ENCODE results near the gene ITM2B. TPM values are rescaled to one million over a fixed set of nuclear protein-coding genes. Genes with fewer than 3 reads are reported as not detected.
"Not testable (repeated sequence)": the region's sequence is repeated elsewhere in the genome, so short reads cannot be mapped to it uniquely, and the experiment has no call there.

Gene ITM2B
- total RNA-seq, 1 donor from 2014 or later = 403 TPM

- no peak for TF ChIP-seq CTCF (conservative IDR thresholded peaks at IDR 0.05; ENCODE audit: low read depth, low read length)
- no peak for DNase-seq (ENCODE audit: low read depth)
- peak overlapping the region; percentile 94 for H3K4me3 ChIP-seq (ENCODE audit: low read depth, low read length)
Measured at GRCh38 chr13:48235341-48236135, 2.5 kb downstream of the ITM2B start.

GRCh38 chr13:48236528-48237353, 3.7 kb downstream of the ITM2B start:
- no peak for DNase-seq (ENCODE audit: low read depth)
- H3K4me3 ChIP-seq (ENCODE audit: low read depth, low read length) = peak overlapping the region; percentile 94
- no peak for TF ChIP-seq CTCF (conservative IDR thresholded peaks at IDR 0.05; ENCODE audit: low read depth, low read length)

GRCh38 chr13:48239369-48239768, 6.4 kb downstream of the ITM2B start:
- DNase-seq (ENCODE audit: low read depth) = not testable (repeated sequence)

GRCh38 chr13:48241651-48242050, 8.6 kb downstream of the ITM2B start:
- H3K4me3 ChIP-seq (ENCODE audit: low read depth, low read length) = no peak overlapping the region
- no peak for DNase-seq (ENCODE audit: low read depth)
- no peak for TF ChIP-seq CTCF (conservative IDR thresholded peaks at IDR 0.05; ENCODE audit: low read depth, low read length)

More at GRCh38 chr13:48239369-48239768, 6.4 kb downstream of the ITM2B start:
- not testable (repeated sequence) for H3K4me3 ChIP-seq (ENCODE audit: low read depth, low read length)

GRCh38 chr13:48242677-48243076, 9.7 kb downstream of the ITM2B start:
- DNase-seq (ENCODE audit: low read depth) = no peak
- no peak overlapping the region for H3K4me3 ChIP-seq (ENCODE audit: low read depth, low read length)
- TF ChIP-seq CTCF (conservative IDR thresholded peaks at IDR 0.05; ENCODE audit: low read depth, low read length) = no peak

- no peak for TF ChIP-seq CTCF (conservative IDR thresholded peaks at IDR 0.05; ENCODE audit: low read depth, low read length)
- no peak overlapping the region for H3K4me3 ChIP-seq (ENCODE audit: low read depth, low read length)
- DNase-seq (ENCODE audit: low read depth) = no peak
Measured at GRCh38 chr13:48244159-48244558, 11.2 kb downstream of the ITM2B start.

- no peak for TF ChIP-seq CTCF (conservative IDR thresholded peaks at IDR 0.05; ENCODE audit: low read depth, low read length)
- no peak overlapping the region for H3K4me3 ChIP-seq (ENCODE audit: low read depth, low read length)
- DNase-seq (ENCODE audit: low read depth) = no peak
Measured at GRCh38 chr13:48246102-48246501, 13.1 kb downstream of the ITM2B start.

Measured in epithelial cell of proximal tubule (primary cell).